Hepatic stellate cell (primary cell): ENCODE results near the gene VWDE.
"Not testable (repeated sequence)": the region's sequence is repeated elsewhere in the genome, so short reads cannot be mapped to it uniquely, and the experiment has no call there.

Source experiments
- DNase-seq: peaks from one replicate; pipeline ENCODE4 v3.0.0; 2011; ENCODE audit warnings: low spot score

The VWDE gene

DNA sequence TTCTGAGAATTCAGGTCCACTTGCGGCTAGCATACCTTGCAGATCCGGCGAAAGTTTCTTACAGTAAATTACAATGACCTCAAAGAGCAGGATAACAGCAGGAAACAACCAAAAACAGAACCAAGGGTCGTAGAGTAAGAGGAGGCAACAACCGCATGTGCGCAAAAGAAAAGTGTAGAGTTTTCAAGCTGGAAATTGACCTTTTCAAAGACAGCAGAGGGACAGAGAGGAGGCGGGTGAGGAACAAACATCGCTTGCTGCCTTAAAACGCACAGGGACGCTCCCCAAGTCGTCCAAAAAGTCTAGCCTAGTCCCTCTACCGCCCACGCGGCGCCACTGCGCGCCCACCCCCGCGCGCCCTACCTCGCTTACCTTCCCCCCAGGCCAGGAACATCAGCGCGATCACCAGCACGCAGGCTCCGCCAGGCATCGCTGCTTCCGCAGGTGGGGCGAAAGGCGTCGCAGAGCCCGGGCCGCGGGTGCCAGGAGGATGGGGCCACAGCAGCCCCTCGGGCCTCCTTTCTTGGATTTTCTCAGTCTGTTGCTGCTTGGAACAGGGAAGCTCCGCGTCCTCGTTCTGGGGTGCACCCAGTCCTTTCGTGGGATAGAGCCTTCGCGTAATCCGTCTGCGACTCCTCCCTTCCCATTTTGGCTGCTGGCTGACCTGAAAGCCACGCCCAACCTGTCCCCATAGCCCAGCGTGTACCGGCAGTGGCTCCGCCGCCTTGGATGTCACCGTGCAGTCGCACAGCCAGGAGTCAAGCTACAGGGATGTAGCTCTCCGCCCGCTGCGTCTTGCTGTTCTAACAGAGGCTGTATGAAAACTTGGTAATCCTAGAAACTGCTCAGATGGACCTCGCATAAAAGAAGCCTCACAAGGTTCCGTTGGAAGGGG, at the start of gene VWDE:
VWDE (minus strand) TSS at position 579 of the 895 bp plus-strand sequence; CDS start at position 430, 149 bp downstream.
- no peak for DNase-seq

DNA sequence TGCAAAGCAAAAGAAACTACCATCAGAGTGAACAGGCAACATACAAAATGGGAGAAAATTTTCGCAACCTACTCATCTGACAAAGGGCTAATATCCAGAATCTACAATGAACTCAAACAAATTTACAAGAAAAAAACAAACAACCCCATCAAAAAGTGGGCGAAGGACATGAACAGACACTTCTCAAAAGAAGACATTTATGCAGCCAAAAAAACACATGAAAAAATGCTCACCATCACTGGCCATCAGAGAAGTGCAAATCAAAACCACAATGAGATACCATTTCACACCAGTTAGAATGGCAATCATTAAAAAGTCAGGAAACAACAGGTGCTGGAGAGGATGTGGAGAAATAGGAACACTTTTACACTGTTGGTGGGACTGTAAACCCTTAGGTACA, 49.5 kb upstream of the VWDE start:
- not testable (repeated sequence) for DNase-seq

DNA sequence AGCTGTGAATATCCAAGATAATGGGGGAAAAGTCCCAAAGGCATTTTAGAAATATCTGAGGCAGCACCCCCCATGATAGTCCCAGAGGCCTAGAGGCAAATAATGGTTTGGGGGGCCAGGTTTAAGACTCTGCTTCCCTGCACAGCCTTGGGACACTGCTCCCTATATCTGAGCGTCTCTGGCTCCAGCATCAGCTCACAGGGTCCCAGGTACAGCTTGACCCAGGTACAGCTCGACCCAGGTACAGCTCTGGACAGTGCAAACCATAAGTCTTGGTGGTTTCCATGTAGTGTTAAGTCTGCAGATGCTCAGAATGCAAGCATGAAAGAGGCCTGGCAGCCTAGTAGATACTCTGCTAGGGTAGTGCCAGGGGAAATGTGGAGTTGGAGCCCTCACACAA, 47.0 kb upstream of the VWDE start:
- no peak for DNase-seq

DNA sequence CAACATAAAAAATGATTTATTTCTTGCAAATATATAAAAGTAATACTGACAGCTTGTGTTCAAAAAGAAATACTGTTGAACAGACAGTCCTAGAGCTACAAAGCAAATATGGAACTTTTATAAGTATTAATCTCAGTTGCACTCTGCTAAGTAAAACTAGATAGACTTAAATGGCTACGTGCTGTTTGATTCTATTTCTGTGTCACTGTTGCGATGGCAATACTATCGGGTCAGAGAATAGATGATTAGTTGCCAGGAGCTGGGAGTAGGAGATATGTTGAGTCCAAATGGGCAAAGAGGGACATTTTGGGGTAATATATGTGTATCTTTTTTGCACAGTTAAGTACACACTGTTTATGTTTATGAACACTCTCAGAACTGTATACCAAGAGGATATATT, 41.1 kb upstream of the VWDE start:
- DNase-seq: no peak

DNA sequence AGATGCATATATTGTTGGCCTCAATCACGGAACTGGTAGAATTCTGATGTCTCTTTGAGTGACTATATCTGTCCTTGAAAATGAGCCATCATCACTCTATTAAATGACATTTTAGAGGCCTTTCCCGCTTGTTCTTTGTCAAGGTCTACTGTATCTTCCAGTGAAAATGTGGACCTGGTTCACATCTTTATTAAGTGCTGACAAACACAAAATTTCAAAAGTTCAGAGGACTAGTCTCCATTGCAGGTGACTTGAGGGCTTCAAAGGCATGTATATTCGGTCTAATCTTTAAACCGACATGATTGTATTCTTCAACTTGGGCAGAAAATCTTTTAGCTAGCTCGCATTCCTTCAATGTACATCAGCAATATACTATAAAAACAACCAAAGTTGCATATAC, 36.6 kb upstream of the VWDE start:
- DNase-seq: no peak

DNA sequence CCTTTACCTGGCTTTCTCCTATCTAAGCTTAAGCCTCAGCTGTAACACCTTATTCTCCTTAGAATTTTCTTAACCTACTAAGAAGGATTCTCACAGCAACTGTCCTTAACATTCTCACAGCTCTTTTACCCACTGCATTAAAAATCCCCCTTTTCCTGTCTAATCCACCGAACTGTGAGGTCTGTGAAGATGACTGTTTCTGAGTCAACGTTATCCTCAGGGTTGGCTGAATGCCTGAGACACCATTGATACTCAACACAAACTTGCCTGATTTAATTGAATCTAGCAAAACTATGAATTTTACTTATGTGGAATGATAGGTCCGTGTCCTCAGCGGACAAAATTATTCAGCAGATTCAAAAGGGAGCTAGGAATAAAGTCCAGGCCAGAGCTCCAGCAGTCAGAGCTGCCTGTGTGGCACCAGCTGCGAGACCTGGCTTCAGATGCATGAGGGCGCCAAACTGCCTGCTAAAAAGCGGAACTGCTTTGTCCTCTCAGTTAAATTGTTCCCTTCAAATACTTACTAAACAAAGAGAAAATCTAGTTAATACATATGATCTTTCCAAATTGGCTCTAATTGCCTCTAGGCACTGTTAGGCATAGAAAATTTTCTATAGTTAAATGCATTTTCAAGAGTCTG, 33.4 kb upstream of the VWDE start:
- DNase-seq: no peak

DNA sequence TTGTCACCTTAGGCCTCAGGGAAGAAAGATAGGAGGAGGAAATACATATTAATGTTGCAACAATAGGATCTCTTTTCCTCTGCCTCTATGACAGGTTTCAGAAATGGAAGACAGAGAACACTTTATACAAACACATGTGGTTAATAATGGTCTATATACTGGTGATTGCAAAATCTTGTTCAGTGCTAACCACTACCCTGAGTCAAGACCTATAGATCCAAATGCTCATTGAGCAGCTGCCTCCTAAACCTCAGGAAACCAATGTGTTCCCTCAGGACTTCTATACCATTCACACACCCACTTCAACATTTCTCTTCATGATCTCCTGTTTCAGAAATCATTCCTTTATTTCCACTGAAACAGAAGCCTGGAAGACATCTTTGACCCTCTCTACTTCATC, 32.5 kb upstream of the VWDE start:
- DNase-seq: no peak

DNA sequence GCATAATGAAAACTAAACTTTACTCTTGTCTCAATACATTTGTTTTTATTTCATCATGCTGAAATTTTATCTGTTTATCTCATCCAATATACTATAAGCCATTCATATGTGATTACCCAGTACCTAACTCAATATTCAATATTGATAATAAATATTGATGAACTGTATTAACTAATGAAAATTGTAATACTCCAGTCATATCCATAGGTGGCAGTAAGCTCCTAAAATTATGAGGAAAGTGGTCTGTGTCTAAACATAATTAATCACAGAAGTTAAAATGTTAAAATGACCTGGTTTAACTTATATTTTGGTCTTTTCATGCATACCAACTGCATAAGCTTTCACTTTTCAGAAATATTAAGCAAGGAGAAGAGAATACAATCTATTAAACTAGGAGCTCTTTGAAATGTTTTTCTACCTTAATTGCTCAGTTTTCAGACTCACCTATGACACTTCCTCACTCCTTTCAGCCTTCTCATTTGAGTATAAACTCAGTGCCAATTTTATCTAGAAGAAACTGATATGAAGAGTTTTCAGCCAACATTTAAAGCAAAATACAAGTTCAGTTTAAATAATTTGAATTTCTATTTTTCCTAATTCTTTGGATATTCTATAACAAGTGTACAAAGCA, 30.5 kb upstream of the VWDE start:
- no peak for DNase-seq

DNA sequence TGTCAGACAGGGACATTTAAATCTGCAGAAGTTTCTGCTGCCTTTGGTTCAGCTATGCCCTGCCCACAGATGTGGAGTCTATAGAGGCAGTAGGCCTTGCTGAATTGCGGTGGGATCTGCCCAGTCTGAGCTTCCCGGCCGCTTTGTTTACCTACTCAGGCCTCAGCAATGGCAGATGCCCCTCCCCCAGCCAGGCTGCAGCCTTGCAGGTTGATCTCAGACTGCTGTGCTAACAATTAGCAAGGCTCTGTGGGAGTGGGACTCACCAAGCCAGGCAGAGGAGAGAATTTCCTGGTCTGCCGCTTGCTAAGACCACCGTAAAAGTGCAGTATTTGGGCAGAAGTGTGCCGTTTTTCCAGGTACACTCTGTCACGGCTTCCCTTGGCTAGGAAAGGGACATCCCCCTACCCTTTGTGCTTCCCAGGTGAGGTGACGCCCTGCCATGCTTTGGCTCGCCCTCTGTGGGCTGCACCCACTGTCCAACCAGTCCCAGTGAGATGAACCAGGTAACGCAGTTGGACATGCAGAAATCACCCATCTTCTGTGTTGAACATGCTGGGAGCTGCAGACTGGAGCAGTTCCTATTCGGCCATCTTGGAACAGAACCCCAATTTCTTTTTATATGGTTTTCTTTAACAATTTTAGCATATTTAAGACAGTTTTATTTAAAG, 28.4 kb upstream of the VWDE start:
- DNase-seq: no peak

DNA sequence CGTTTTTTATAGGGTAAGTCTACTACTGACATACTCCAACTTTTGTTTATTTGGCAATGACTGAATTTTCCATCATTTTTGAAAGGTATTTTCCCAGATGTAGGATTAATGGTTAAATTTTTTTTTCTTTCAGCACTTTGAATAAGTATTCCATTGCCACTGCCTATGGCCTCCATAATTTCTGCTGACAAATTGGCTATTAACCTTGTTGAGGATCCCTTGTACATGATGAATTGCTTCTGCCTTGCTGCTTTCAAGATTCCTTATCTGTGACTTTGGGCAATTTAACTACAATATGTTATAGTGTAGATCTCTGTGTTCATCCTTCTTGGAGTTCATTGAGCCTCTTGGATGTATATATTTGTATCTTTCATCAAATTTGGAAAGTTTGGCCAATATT, 21.6 kb upstream of the VWDE start:
- DNase-seq: no peak

DNA sequence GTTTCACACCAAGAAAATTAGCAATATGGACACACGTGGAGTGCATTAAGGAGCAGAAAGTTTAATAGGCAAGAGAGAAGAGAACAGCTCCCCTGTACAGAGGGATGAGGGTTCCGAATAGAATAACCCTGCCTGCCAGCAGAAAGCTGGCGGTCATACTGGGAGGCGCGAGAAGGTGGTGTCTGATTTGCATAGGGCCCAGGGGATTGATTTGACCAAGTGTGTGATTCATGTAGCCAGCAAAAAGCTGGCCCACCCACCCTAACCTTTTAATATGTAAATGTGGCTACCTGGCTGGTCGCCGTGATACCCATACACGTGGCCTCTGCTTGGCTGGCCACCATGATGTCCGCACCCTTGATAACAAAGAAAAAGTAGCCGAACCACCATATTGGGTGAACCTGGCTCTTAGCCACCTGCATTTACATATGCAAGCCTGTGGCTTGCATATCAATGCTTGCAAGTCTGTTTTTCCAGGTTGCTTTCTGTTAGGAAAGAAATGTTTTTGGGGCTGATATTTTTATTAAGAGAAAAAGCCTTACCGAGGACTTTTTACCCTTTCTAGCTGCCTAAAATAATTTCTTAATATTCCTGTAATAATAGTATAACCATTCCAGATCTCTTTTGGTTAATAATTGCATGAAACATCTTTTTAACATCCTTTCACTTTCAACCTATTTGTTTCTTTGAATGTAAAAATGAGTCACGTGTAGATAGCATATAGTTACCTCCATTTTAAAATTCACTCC, 20.5 kb upstream of the VWDE start:
- DNase-seq: no peak

DNA sequence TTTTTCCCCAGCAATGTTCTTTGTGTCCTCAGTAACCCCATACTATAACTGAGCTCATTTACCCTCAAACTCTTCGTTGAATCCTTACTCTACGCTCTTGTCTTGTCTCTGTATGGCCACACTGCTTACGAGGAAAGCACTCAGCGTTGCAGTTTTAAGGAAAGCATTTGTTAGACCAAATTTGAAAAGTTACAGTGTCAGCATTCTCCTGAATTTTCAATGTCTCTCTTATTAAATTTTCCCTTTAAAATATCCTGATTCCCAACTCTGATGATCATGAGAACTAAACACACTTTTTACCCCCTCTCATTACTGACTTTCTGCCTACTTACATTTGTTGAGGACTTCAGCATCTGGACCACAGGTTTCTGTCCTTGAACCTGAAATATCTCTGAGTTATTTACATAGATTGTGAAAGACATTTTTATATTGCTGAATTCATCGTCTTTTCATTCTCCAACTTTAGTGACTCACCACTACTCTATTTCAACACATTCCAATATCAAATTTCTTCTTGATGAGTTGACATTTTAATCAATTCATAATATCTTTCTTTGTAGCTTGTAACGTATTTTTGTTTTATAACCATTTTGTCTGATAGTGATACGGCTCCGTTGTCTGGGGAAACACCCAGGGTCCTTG, 19.8 kb upstream of the VWDE start:
- DNase-seq: no peak

DNA sequence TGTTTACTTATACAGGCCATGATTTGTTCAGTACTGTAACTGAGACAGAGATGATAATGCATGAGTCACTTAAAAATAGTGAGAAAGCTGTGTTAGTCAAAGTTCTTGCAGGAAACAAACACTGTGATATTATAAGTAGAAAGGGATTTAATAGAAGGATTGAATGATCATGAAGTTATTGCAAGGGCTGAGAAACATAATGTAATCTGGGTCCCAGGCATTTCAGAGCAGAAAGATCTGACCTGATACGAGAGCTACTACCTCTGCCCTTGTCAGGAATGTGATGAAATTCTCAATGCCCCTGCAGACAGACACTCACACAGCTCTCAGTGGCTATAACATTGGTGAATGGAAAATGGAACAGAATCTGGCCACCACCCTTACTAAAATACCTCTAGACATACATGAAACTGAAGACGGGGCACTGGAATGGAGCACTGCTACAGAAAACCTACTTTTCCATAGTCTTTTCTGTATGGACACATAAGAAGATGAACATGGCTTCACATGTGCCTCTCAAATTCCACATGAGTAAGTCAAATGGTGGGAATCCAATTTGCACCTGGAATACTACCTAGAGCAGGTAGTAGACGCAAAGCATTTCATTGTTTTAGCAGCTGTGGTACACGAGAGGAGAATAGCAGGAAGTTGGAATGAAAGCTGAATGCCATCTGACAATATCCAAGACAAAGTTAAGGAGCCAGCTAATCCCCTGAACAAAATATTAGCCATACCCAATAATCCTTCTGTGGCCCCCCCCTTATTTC, 19.1 kb upstream of the VWDE start:
- DNase-seq: no peak

DNA sequence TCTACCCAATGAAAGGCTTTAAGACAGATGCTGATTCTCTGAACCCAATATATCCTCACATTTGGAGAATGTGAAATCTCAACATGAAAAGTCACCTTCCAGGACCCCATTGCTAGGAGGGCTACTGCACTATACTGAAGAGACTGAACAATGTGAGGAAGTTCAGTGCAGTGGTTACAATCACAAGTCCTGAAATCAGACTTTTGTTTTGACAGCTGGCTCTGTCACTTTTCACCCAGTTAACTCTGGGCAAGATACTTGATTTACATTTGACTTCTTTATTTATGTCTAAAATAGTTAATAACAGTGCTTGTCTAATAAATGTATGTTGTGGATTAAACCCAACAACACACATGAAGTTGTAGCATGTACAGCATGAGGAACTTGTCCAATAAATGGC, 14.8 kb upstream of the VWDE start:
- DNase-seq: no peak

DNA sequence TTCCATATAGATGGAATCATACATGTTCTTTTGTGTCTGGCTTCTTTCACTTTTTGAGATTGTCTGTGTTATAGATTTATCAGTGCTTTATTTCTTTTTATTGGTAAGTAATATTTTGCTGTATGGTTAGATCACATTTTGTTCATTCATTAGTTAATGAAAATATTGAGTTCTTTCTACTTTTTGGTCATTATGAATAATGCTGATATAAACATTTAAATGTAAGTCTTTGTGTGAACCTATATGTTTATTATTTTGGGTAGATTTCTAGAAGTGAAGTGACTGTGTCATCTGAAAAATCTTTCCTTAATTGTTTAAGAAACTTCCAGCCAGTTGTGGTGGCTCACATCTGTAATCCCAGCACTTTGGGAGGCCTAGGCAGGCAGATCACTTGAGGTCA, 11.4 kb upstream of the VWDE start:
- no peak for DNase-seq

DNA sequence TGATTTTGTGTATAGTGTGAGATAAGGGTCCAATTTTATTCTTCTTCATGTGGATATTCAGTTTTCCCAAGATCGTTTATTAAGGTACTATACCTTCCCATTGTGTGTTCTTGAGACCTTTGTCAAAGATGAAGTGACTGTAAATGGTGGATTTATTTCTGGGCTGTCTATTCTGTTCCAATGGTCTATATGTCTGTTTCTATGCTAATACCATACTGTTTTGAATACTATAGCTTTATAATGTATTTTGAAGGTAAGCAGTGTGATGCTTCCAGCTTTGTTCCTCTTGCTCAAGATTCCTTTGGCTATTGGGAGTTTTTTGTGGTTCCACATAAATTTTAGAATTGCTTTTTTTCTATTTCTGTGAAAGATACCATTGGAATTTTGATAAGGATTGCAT, 8.7 kb upstream of the VWDE start:
- no peak for DNase-seq

DNA sequence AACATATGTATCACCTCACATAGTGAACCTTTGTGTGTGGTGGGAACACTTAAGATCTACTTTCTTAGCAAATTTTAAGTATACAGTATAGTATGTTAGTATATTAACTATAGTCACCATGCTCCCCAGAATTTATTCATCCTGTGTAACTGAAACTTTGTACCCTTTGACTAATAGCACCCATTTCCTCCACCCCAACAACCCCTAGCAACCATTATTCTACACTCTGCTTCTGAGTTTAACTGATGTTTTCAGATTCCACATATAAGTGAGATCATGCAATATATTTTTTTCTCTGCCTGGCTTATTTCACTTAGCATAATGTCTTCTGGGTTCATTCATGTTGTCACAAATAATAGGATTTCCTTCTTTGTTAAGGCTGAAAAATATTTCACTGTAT, 6.9 kb upstream of the VWDE start:
- no peak for DNase-seq

DNA sequence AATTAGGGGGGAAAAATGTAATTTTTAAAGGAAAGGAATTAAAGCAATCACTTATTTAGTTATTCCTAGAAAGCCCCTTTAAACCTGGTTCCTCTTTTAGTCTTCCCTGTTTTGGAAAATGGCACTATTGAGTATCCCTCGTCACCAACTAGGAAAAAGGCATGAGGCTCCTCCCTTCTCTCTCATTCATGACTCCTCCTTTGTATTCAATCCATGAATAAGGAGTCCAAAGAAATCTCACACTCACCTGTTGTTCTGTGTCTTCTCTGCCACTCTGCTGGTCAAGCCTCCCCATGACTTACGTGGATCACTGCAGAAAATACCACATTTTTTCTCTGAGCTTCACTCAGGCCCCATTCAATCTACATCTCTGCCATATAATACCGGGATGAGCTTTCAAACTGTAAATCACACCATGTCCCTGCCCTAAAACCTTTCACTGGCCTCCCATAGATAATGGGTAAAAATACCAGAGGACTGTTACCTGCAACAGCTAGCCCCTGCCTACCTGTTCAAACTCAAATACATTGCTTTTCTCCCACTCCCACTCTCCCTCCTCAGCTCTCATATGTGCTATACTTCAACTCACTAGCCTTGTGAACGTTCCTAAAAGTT, 5.5 kb upstream of the VWDE start:
- DNase-seq: no peak

DNA sequence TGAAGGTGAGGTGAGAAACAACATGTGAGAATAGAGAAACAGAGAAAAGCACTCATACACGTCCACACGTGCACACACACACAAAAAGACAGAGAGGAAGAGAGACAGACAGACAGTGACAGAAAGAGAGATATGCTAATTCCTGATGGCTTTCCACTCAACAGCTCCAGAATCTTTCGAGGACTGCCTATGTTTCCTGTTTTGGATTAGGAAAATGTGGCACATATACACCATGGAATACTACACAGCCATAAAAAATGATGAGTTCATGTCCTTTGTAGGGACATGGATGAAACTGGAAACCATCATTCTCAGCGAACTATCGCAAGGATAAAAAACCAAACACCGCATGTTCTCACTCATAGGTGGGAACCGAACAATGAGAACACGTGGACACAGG, 4.0 kb upstream of the VWDE start:
- not testable (repeated sequence) for DNase-seq

DNA sequence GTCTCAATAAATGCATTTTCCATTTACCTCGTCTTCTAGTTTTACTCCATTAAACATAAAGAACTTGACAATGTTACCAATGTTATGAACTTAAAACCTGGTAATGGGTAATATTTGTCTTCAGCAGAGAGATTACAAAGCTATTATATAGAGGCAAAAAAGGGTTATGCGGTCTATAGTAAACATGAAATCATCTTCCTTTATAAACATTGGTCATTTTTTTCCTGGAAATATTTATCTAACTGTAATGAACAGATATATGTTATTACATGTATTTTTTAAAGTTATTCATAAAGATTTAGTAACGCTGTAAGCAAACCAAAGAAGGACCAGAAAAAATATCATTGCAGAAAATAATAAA, 1.3 kb downstream of the VWDE start:
- no peak for DNase-seq
